NB4 (cell line): ENCODE data around the gene TCHHL1.
A peak's percentile ranks its signal among the peaks of the same experiment; 100 is the strongest.

ENCODE experiments used
- DNase-seq: peaks from one replicate; pipeline ENCODE4 v3.0.0; 2010; ENCODE audit warnings: low read depth
- H3K4me3 ChIP-seq: one replicate; pipeline ENCODE4 v1.5.1; 2011; ENCODE audit warnings: mild to moderate bottlenecking, low read depth, low read length, moderate library complexity
- CTCF ChIP-seq: IDR thresholded peaks from one replicate; pipeline ENCODE4 v1.5.1; 2012; ENCODE audit warnings: low read depth, low read length
- MAX ChIP-seq: IDR thresholded peaks from 2 replicates; pipeline ENCODE4 v1.6.1; 2011; ENCODE audit warnings: low read depth, low read length
- MYC ChIP-seq: IDR thresholded peaks from 2 replicates; pipeline ENCODE4 v1.6.1; 2011; ENCODE audit warnings: low read depth, low read length
- POLR2A ChIP-seq: IDR thresholded peaks from 2 replicates; pipeline ENCODE4 v1.6.1; 2011; ENCODE audit warnings: mild to moderate bottlenecking; ENCODE audit not compliant: insufficient read length; ENCODE audit errors: extremely low read depth

Gene TCHHL1

DNA sequence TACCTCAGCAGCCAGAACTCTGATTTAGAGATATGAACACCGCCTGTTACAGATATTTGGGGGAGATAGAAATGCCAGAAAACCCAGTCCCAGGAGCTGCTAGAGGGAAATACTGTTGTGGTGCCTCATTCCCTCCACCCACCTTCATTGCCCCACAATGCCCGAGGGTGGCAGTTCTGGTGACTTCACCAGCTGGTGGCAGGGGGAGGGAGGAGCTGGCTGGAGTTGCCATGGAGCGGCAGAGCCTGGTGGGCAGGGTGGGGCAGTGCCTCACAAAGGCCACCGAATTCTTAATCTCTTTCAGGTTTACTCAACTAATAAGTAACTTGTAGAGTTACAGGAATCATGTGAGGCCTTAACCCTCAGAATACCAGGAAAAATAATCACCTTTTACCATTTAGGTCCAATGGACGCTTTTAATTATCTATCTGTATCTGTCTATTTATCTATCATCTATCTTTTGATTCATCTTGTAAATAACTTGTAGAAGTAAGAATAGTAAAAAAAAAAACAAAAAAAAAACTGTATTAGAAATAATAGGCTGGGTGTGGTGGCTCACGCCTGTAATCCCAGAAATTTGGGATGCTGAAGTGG lies 40.4 kb downstream of the TCHHL1 start:
- peak overlapping the region; percentile 33 for H3K4me3 ChIP-seq
- no peak for TF ChIP-seq POLR2A
- TF ChIP-seq CTCF: no peak
- no peak for TF ChIP-seq MAX
- no peak for TF ChIP-seq MYC
- peak; percentile 88 for DNase-seq

DNA sequence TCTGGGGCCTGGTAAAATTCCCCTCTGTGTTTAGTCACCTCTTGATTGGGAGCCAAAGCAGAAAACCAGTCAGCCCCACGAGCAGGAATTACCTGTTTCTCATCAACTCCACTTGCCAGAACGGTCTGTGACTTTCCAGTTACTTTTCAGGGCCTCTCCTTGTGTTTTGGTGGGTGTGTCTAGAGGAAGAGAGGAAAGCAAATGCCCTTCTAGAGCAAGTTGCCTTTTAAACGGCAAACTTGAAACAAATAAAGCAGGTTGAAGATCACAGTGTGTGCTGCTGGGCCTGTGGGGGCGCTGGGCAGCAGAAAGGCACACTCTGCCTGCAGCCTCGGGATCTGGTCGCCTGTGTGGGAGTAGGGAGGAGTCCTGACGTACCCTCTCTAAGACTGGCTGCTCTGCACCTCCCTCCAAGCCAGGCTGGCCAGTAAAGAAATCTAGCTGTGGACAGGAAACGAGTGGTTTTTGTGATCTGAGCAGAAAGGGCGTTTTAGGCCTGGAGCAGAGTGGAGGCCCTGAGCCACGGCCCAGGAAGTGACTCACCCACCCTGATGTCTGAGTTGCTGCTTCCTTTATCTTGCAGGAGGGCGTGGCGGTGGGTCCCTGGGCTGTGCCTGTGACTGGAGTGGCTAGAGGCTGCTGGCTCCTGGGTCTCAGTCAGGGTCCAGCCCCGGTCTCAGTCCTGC lies 41.0 kb downstream of the TCHHL1 start:
- peak; percentile 52; the same call in 1 of the 2 replicates for TF ChIP-seq MYC
- peak; percentile 71 for TF ChIP-seq CTCF
- peak; percentile 87 for TF ChIP-seq POLR2A
- peak; percentile 72 for TF ChIP-seq MAX
- DNase-seq: peak; percentile 99
- H3K4me3 ChIP-seq: peak overlapping the region; percentile 62

DNA sequence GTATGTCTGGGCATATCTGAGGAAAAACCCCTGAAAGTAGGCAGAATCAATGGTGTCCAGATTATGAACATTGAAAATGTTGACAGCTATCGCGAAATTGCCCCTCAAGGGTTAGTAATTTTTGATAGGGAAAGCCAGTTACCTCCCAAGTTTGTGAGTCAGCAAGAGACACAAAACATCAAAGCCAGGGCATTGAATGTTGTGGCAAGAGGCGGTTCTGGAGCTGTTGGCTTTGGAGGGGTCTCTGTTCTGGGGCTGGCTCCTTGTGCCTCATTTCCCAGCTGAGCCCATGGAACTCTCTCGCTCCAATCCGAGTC lies 41.5 kb downstream of the TCHHL1 start:
- TF ChIP-seq CTCF: no peak
- no peak for TF ChIP-seq MYC
- TF ChIP-seq POLR2A: no peak
- TF ChIP-seq MAX: no peak
- no peak for DNase-seq

GRCh38 chr1:152044386-152044785 lies 44.5 kb downstream of the TCHHL1 start:
- DNase-seq: no peak
- no peak overlapping the region for H3K4me3 ChIP-seq
- TF ChIP-seq MYC (no peak), MAX (no peak), CTCF (no peak), POLR2A (no peak)

More for the DNA sequence above, 41.5 kb downstream of the TCHHL1 start:
- peak overlapping the region; percentile 62 for H3K4me3 ChIP-seq

DNA sequence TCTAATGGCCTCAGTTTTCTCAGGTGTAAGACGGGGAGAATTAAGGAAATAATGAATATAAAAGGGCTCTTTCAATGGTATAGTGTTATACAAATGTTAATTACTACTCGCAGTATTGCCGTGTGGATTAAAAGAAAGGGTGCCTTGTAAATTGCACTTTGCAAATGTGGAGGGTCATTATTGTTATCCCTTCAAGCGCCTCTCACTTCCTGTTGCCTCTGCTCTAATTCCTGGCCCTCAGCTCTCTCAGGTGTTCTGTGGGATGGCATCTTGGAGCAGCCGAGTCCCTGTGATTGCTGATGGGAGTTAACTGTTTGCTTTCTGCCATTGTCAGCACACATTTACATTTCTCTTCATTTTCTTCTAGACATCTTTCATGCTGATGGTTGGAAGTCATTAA lies 45.0 kb downstream of the TCHHL1 start:
- DNase-seq: no peak
- no peak overlapping the region for H3K4me3 ChIP-seq
- TF ChIP-seq MAX (no peak), CTCF (no peak), MYC (no peak), POLR2A (no peak)
